HEK293 (cell line): ENCODE data around the gene CDRT4.

Source experiments
- CTCF ChIA-PET: fragments of 350-600 bp; formaldehyde crosslinking; extraction: SDS; loops from one replicate; lab custom pipeline; 2021; ENCODE audit warnings: antibody characterized with exemption; lab: Yijun Ruan, JAX
- POLR2A ChIA-PET: fragments of 300-600 bp; formaldehyde crosslinking; extraction: SDS; loops from one replicate; lab custom pipeline; 2020; ENCODE audit warnings: antibody characterized with exemption, inconsistent platforms; lab: Yijun Ruan, JAX
- H3K27ac ChIP-seq: fragments of 200-500 bp; sonication (Bioruptor generic); 2 replicates; pipeline ENCODE4 v1.5.1; 2014; ENCODE audit warnings: low read depth, low read length, control low read depth, inconsistent platforms; ENCODE audit errors: extremely low read depth
- H3K36me3 ChIP-seq, 2 experiments: fragments of 200-500 bp in 1 of 2; sonication (Bioruptor generic) in 1 of 2; 1 replicate in 1 of 2; 2 replicates in 1 of 2; pipeline ENCODE4 v1.5.1; 2014 to 2017; ENCODE audit warnings: inconsistent platforms in 2 of 2, low read length in 2 of 2; ENCODE audit not compliant: control insufficient read depth in 2 of 2, insufficient read depth in 1 of 2
- H3K4me1 ChIP-seq: fragments of 200-500 bp; sonication (Bioruptor generic); 2 replicates; pipeline ENCODE4 v1.5.1; 2014; ENCODE audit warnings: mild to moderate bottlenecking, low read length, inconsistent platforms; ENCODE audit not compliant: control insufficient read depth, insufficient read depth
- H3K4me3 ChIP-seq: 2 replicates; pipeline ENCODE4 v1.5.1; 2011; ENCODE audit warnings: low read depth, mild to moderate bottlenecking, control low read depth, low read length, moderate library complexity
- H3K9me3 ChIP-seq: fragments of 200-500 bp; sonication (Bioruptor generic); 2 replicates; pipeline ENCODE4 v1.5.1; 2014; ENCODE audit warnings: low read depth, low read length, inconsistent platforms; ENCODE audit not compliant: control insufficient read depth, insufficient read depth
- CTCF ChIP-seq: fragments of 450-650 bp; formaldehyde crosslinking; IDR thresholded peaks from 2 replicates; pipeline ENCODE4 v1.5.1; 2016; ENCODE audit warnings: missing biosample characterization, missing genetic modification characterization
- KLF10 ChIP-seq: fragments of 450-650 bp; IDR thresholded peaks from 2 replicates; pipeline ENCODE4 v1.5.1; 2018; ENCODE audit warnings: missing biosample characterization, mild to moderate bottlenecking, missing genetic modification characterization
- KLF16 ChIP-seq: fragments of 450-650 bp; formaldehyde crosslinking; IDR thresholded peaks from 2 replicates; pipeline ENCODE4 v1.5.1; 2017; ENCODE audit warnings: missing biosample characterization, missing genetic modification characterization
- PBX3 ChIP-seq: sonication (generic); formaldehyde crosslinking; IDR thresholded peaks from 2 replicates; pipeline ENCODE4 v1.8.1; 2022; ENCODE audit warnings: mild to moderate bottlenecking, moderate library complexity, missing genetic modification reagents
- YY2 ChIP-seq: fragments of 450-650 bp; formaldehyde crosslinking; IDR thresholded peaks from 2 replicates; pipeline ENCODE4 v1.5.1; 2016; ENCODE audit warnings: missing biosample characterization, missing genetic modification characterization
- ZBTB48 ChIP-seq: fragments of 450-650 bp; formaldehyde crosslinking; IDR thresholded peaks from 2 replicates; pipeline ENCODE4 v1.5.1; 2016; ENCODE audit warnings: missing biosample characterization, missing genetic modification characterization
- ZFHX2 ChIP-seq: fragments of 450-650 bp; formaldehyde crosslinking; conservative IDR thresholded peaks from 2 replicates; pipeline ENCODE4 v1.5.1; 2016; ENCODE audit warnings: missing biosample characterization, missing genetic modification characterization
- ZNF132 ChIP-seq: fragments of 450-650 bp; formaldehyde crosslinking; IDR thresholded peaks from 2 replicates; pipeline ENCODE4 v1.5.1; 2017; ENCODE audit warnings: missing biosample characterization, missing genetic modification characterization, borderline replicate concordance
- ZNF140 ChIP-seq: fragments of 450-650 bp; formaldehyde crosslinking; IDR thresholded peaks from 2 replicates; pipeline ENCODE4 v1.5.1; 2016; ENCODE audit warnings: missing biosample characterization, missing genetic modification characterization
- ZNF155 ChIP-seq: fragments of 450-650 bp; formaldehyde crosslinking; IDR thresholded peaks from 2 replicates; pipeline ENCODE4 v1.5.1; 2016; ENCODE audit warnings: missing biosample characterization, missing genetic modification characterization
- ZNF202 ChIP-seq: fragments of 450-650 bp; formaldehyde crosslinking; IDR thresholded peaks from 2 replicates; pipeline ENCODE4 v1.5.1; 2016; ENCODE audit warnings: missing biosample characterization, missing genetic modification characterization, borderline replicate concordance
- ZNF239 ChIP-seq: fragments of 450-650 bp; formaldehyde crosslinking; IDR thresholded peaks from 2 replicates; pipeline ENCODE4 v1.5.1; 2016; ENCODE audit warnings: missing biosample characterization, missing genetic modification characterization
- ZNF362 ChIP-seq: fragments of 450-650 bp; formaldehyde crosslinking; IDR thresholded peaks from 2 replicates; pipeline ENCODE4 v1.5.1; 2016; ENCODE audit warnings: missing biosample characterization, missing genetic modification characterization
- ZNF391 ChIP-seq: fragments of 450-650 bp; formaldehyde crosslinking; IDR thresholded peaks from 2 replicates; pipeline ENCODE4 v1.5.1; 2016; ENCODE audit warnings: low read depth, missing biosample characterization, missing genetic modification characterization, borderline replicate concordance
- ZNF433 ChIP-seq: fragments of 450-650 bp; formaldehyde crosslinking; IDR thresholded peaks from 2 replicates; pipeline ENCODE4 v1.5.1; 2016; ENCODE audit warnings: missing biosample characterization, missing genetic modification characterization, low read depth
- ZNF501 ChIP-seq: fragments of 450-650 bp; formaldehyde crosslinking; IDR thresholded peaks from 2 replicates; pipeline ENCODE4 v1.5.1; 2016; ENCODE audit warnings: missing biosample characterization, missing genetic modification characterization
- ZNF529 ChIP-seq: fragments of 450-650 bp; formaldehyde crosslinking; IDR thresholded peaks from 2 replicates; pipeline ENCODE4 v1.5.1; 2017; ENCODE audit warnings: missing genetic modification characterization, missing biosample characterization; ENCODE audit not compliant: insufficient replicate concordance
- ZNF621 ChIP-seq: fragments of 450-650 bp; formaldehyde crosslinking; IDR thresholded peaks from 2 replicates; pipeline ENCODE4 v1.5.1; 2017; ENCODE audit warnings: missing biosample characterization, missing genetic modification characterization
- ZNF654 ChIP-seq: fragments of 450-650 bp; formaldehyde crosslinking; IDR thresholded peaks from 2 replicates; pipeline ENCODE4 v1.5.1; 2016; ENCODE audit warnings: low read depth, missing biosample characterization, missing genetic modification characterization
- ZNF670 ChIP-seq: fragments of 450-650 bp; formaldehyde crosslinking; IDR thresholded peaks from 2 replicates; pipeline ENCODE4 v1.5.1; 2016; ENCODE audit warnings: missing biosample characterization, missing genetic modification characterization, low read depth
- ZNF76 ChIP-seq: fragments of 450-650 bp; formaldehyde crosslinking; IDR thresholded peaks from 2 replicates; pipeline ENCODE4; 2016; ENCODE audit warnings: low read depth, missing biosample characterization, missing genetic modification characterization, borderline replicate concordance
- ZNF777 ChIP-seq: fragments of 450-650 bp; formaldehyde crosslinking; IDR thresholded peaks from 2 replicates; pipeline ENCODE4 v1.5.1; 2017; ENCODE audit warnings: missing biosample characterization, missing genetic modification characterization, borderline replicate concordance
- ZSCAN23 ChIP-seq: fragments of 450-650 bp; formaldehyde crosslinking; IDR thresholded peaks from 2 replicates; pipeline ENCODE4 v1.5.1; 2016; ENCODE audit warnings: missing biosample characterization, missing genetic modification characterization
- TF ChIP-seq, protein P1 (sequence below): fragments of 450-650 bp; IDR thresholded peaks from 2 replicates; pipeline ENCODE4 v1.5.1; 2018; ENCODE audit warnings: missing biosample characterization, missing genetic modification characterization
- TF ChIP-seq, protein P2 (sequence below): fragments of 450-650 bp; formaldehyde crosslinking; IDR thresholded peaks from 2 replicates; pipeline ENCODE4 v1.5.1; 2016; ENCODE audit warnings: missing biosample characterization, missing genetic modification characterization

Gene CDRT4

DNA sequence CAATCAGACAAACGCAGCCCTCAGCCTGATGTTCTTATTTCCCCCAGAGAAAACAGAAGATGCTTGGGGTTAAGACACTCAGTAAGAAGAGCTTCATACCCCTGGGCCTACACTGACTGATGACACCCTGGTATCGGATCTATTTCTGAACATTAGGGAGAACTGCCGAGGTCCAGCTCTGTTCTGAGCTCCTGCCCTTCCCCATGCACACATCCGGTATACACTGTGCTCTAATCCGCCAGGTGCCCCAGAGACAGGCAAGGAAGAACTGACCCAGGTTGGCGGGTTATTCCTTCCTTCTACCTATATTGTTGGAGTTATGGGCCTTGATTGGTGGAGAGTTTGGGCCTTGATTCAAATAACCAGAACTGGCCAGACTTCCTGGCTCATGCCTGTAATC is 68.0 kb downstream of the CDRT4 start:
- CTCF ChIA-PET: interaction anchor here (0.6 to 1.2 kb wide), 4 partner anchors 12 to 184 kb away, joined by 3 read pairs; no protein-coding TSS in a partner anchor
- no peaks in the 10 kb centered on the region for H3K36me3 ChIP-seq

DNA sequence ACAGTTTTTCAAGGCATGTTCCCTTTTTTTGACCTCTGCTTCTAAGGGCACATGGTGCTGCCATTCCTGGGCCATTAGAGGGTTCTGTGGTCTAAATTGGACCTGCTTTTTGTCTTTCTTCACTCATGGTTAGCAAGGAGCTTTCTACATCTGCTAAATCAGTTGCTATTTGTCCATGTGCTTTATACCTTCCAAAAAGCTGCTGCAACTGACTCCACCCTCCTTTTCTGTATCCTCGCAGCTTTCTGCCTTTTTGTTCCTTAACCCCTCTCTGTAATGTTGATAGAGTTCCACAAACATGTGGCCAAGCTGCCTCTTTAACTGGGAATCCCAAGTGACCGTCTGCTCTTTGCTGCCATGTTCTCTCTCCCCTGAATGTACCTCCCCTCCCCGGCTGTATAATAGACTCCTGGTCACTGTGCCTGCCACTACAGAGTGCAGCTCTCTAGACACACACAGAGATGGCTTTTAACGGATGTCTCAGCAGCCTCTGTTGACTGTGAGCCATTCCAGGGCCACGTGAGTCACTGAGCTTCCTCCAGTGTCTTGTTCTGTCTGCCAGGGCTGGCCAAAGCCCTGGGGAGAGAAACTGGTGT is 68.6 kb downstream of the CDRT4 start:
- ChIA-PET CTCF (interaction anchor here (0.6 to 1.2 kb wide), 3 partner anchors 20 to 184 kb away, joined by 3 read pairs; no protein-coding TSS in a partner anchor), POLR2A (no interaction called here)
- H3K27ac ChIP-seq: no peak overlapping the region
- no peaks in the 10 kb centered on the region for H3K4me1 ChIP-seq
- H3K9me3 ChIP-seq: no peaks in the 10 kb centered on the region
- H3K36me3 ChIP-seq: no peaks in the 10 kb centered on the region
- no peak overlapping the region for H3K4me3 ChIP-seq
- TF ChIP-seq ZNF362 (tag by site-specific recombination): no peak

More for the DNA sequence above, 68.0 kb downstream of the CDRT4 start:
- TF ChIP-seq ZNF654 (no peak), CTCF (tag by site-specific recombination) (no peak), KLF16 (tag by site-specific recombination) (no peak), ZNF670 (tag by site-specific recombination) (no peak), PBX3 (CRISPR knock-in tag) (no peak), KLF10 (tag by site-specific recombination) (no peak), ZBTB48 (no peak), ZNF140 (tag by site-specific recombination) (no peak)
- H3K4me1 ChIP-seq: no peaks in the 10 kb centered on the region
- H3K4me3 ChIP-seq: no peak overlapping the region
- no peak overlapping the region for H3K27ac ChIP-seq
- H3K9me3 ChIP-seq: no peaks in the 10 kb centered on the region
- POLR2A ChIA-PET: no interaction called here

- H3K27ac ChIP-seq: no peak overlapping the region
- no peaks in the 10 kb centered on the region for H3K9me3 ChIP-seq
- CTCF ChIA-PET: interaction anchor here (0.6 kb wide), 1 partner anchor 25 kb away, joined by 3 read pairs; no protein-coding TSS in a partner anchor
- no peak overlapping the region for H3K4me3 ChIP-seq
- H3K36me3 ChIP-seq: no peaks in the 10 kb centered on the region
- POLR2A ChIA-PET: no interaction called here
- H3K4me1 ChIP-seq: no peaks in the 10 kb centered on the region
- TF ChIP-seq ZNF132: no peak
- no peak for TF ChIP-seq ZNF433 (tag by site-specific recombination)
- TF ChIP-seq ZNF239 (tag by site-specific recombination): no peak
- no peak for TF ChIP-seq ZNF777
- TF ChIP-seq ZNF155 (tag by site-specific recombination): no peak
- TF ChIP-seq, protein P1, sequence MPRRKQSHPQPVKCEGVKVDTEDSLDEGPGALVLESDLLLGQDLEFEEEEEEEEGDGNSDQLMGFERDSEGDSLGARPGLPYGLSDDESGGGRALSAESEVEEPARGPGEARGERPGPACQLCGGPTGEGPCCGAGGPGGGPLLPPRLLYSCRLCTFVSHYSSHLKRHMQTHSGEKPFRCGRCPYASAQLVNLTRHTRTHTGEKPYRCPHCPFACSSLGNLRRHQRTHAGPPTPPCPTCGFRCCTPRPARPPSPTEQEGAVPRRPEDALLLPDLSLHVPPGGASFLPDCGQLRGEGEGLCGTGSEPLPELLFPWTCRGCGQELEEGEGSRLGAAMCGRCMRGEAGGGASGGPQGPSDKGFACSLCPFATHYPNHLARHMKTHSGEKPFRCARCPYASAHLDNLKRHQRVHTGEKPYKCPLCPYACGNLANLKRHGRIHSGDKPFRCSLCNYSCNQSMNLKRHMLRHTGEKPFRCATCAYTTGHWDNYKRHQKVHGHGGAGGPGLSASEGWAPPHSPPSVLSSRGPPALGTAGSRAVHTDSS (tag by site-specific recombination): peak; percentile 10; the same call in 1 of the 2 replicates
- no peak for TF ChIP-seq ZNF529 (tag by site-specific recombination)
- TF ChIP-seq, protein P2, sequence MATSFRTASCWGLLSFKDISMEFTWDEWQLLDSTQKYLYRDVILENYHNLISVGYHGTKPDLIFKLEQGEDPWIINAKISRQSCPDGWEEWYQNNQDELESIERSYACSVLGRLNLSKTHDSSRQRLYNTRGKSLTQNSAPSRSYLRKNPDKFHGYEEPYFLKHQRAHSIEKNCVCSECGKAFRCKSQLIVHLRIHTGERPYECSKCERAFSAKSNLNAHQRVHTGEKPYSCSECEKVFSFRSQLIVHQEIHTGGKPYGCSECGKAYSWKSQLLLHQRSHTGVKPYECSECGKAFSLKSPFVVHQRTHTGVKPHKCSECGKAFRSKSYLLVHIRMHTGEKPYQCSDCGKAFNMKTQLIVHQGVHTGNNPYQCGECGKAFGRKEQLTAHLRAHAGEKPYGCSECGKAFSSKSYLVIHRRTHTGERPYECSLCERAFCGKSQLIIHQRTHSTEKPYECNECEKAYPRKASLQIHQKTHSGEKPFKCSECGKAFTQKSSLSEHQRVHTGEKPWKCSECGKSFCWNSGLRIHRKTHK (tag by site-specific recombination): no peak
- TF ChIP-seq ZNF501 (tag by site-specific recombination): no peak
- TF ChIP-seq ZNF654: no peak
- TF ChIP-seq YY2 (tag by site-specific recombination): peak; percentile 34; the same call in 1 of the 2 replicates
- no peak for TF ChIP-seq ZNF140 (tag by site-specific recombination)
- no peak for TF ChIP-seq ZNF621 (tag by site-specific recombination)
- no peak for TF ChIP-seq ZSCAN23 (tag by site-specific recombination)
- TF ChIP-seq ZNF391: no peak
- no peak for TF ChIP-seq ZNF202
- TF ChIP-seq ZFHX2 (tag by site-specific recombination): no peak
- TF ChIP-seq ZNF76: no peak
These were observed 69.1 kb downstream of the CDRT4 start for GRCh38 chr17:15398291-15398690.
